Measurements from ENCODE around the gene ANTKMT. TPM values are rescaled to one million over a fixed set of nuclear protein-coding genes. Genes with fewer than 3 reads are reported as not detected.
A peak's percentile ranks its signal among the peaks of the same experiment; 100 is the strongest.

ANTKMT gene
- total RNA-seq, 6 experiments from 2014 or later, result 19.7 to 56.0 (median 28.2) TPM

DNA sequence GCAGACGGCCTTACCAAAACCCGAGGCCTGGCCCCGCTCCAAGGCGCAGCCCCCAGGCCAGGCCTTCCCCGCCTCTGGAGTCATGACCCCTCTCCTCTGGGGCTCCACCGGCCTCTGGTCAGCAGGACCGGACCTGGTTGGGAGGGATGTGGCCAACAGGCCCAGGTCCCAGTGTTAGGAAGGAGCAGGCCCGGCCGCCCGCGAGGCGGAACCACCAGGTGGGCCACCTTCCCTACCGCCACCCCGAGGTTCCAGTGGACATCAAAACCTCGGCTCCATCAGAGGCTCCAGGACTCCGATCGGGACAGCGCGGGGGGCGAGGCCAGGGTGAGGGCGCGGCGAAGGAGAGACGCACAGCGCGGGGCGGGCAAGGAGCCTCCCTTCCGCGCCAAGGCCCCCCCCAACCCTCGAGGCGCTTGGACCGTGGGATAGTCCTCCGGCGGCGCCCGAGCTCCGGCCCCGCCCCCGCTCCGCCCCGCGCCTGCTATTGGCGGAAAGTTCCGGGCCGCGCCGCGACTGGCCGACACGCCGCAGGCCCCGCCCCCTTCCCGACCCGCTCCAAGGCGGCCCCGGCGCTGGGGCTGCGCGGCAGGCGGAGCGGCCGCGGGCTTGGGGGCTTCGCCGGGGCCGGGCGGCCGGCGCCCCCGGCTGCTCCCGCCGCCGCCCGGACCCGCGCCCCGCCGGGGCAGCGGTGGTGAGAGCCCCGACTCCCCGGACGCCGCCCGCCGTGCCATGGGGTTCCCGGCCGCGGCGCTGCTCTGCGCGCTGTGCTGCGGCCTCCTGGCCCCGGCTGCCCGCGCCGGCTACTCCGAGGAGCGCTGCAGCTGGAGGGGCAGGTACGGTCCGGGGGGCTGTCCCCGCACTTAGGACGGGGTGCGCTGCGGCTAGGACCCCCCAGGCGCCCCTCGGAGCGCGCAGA is 6.1 kb upstream of the ANTKMT start, which contains the start of gene METRN:
Gene METRN, plus strand, starts transcription at position 561 of the 919 bp plus-strand sequence. Its CDS starts 172 bp downstream, at position 733.
- Histone ChIP-seq H3K27ac (no peak within 1 kb of the TSS), H3K4me1 (peaks cover 0 to 20% (median 2%) of the 10 kb centered on the region in 4 donors), H3K27me3 (no peaks in the 10 kb centered on the region), H3K9me3 (no peaks in the 10 kb centered on the region), H3K4me3 (peak within 1 kb of the TSS; percentile 54 to 63 (median 58)), H3K36me3 (no peaks in the 10 kb centered on the region)
- no peak for TF ChIP-seq CTCF (IDR thresholded peaks at IDR 0.05)
- no peak for TF ChIP-seq POLR2A (IDR thresholded peaks at IDR 0.05)
- WGBS (ENCODE audit: insufficient coverage, low coverage, low lambda C conversion rate, missing lambda C conversion rate), result no CpG with 5 or more reads among the region's 108 CpGs
- DNase-seq (peak; percentile 90 to 94 (median 93)), ATAC-seq (peak; percentile 79 to 90 (median 84))
- intact Hi-C loops (cut with DNase I), result loop anchor here (5.0 kb wide), 2 partner anchors 72 to 337 kb away; partner anchors contain the start of genes CHTF18 (in 1 of the 2) and RPUSD1 (in 1 of the 2)

DNA sequence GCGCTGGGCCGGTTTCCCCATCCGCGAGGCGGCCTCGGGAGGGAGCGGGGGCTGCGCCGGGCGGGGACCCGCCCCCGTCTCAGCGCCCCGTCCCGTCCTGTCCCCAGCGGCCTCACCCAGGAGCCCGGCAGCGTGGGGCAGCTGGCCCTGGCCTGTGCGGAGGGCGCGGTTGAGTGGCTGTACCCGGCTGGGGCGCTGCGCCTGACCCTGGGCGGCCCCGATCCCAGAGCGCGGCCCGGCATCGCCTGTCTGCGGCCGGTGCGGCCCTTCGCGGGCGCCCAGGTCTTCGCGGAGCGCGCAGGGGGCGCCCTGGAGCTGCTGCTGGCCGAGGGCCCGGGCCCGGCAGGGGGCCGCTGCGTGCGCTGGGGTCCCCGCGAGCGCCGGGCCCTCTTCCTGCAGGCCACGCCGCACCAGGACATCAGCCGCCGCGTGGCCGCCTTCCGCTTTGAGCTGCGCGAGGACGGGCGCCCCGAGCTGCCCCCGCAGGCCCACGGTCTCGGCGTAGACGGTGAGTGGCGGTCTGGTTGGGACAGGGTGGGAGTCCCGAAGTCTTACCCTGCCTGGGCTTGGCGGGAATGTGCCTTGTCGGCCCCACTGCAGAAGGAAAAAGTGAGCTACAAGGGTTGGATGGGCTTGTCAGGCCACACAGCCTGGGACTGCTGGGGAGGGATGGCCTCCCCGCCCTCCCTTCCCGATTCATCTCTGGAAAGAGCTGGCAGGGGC is 5.3 kb upstream of the ANTKMT start:
- TF ChIP-seq CTCF (IDR thresholded peaks at IDR 0.05), result peak in 2 of 4 donors; percentile 8 to 25
- no peak for TF ChIP-seq POLR2A (IDR thresholded peaks at IDR 0.05)
- peak overlapping the region; percentile 54 to 63 (median 58) for H3K4me3 ChIP-seq
- no peaks in the 10 kb centered on the region for H3K27me3 ChIP-seq
- WGBS (ENCODE audit: insufficient coverage, low coverage, low lambda C conversion rate, missing lambda C conversion rate), result 4% methylated on average over 10 of the region's 74 CpGs
- H3K4me1 ChIP-seq, result peaks cover 0 to 27% (median 3%) of the 10 kb centered on the region in 4 donors
- H3K9me3 ChIP-seq, result no peaks in the 10 kb centered on the region
- DNase-seq (no peak), ATAC-seq (peak in 2 of 4 donors; percentile 1 to 10)
- intact Hi-C loops (cut with DNase I), result no loop called here
- no peaks in the 10 kb centered on the region for H3K36me3 ChIP-seq
- H3K27ac ChIP-seq, result no peak overlapping the region

GRCh38 chr16:716200-716568 is 4.8 kb upstream of the ANTKMT start:
- ATAC-seq, result peak; percentile 50 to 70 (median 66)
- WGBS (ENCODE audit: insufficient coverage, low coverage, low lambda C conversion rate, missing lambda C conversion rate), result no CpG with 5 or more reads among the region's 12 CpGs
- Histone ChIP-seq H3K27me3 (no peaks in the 10 kb centered on the region), H3K4me1 (peaks cover 0 to 27% (median 3%) of the 10 kb centered on the region in 4 donors), H3K9me3 (no peaks in the 10 kb centered on the region), H3K27ac (no peak overlapping the region), H3K4me3 (peak overlapping the region; percentile 12 to 63 (median 31)), H3K36me3 (no peaks in the 10 kb centered on the region)
- intact Hi-C loops (cut with DNase I), result no loop called here
- TF ChIP-seq POLR2A (IDR thresholded peaks at IDR 0.05), result no peak
- TF ChIP-seq CTCF (IDR thresholded peaks at IDR 0.05), result no peak
- peak; percentile 85 to 94 (median 93) for DNase-seq

- no peaks in the 10 kb centered on the region for H3K36me3 ChIP-seq
- no peak overlapping the region for H3K27ac ChIP-seq
- intact Hi-C loops (cut with DNase I), result no loop called here
- TF ChIP-seq POLR2A (IDR thresholded peaks at IDR 0.05), result no peak
- TF ChIP-seq CTCF (IDR thresholded peaks at IDR 0.05), result no peak
- peaks cover 0 to 33% (median 5%) of the 10 kb centered on the region in 4 donors for H3K4me1 ChIP-seq
- ATAC-seq (no peak), DNase-seq (no peak)
- 65% methylated on average over 5 of the region's 29 CpGs for WGBS (ENCODE audit: insufficient coverage, low coverage, low lambda C conversion rate, missing lambda C conversion rate)
- H3K9me3 ChIP-seq, result no peaks in the 10 kb centered on the region
- no peak overlapping the region for H3K4me3 ChIP-seq
- H3K27me3 ChIP-seq, result no peaks in the 10 kb centered on the region
Measured at GRCh38 chr16:716768-717325, 4.1 kb upstream of the ANTKMT start.
